ENCODE measurements around the gene MIA2. TPM values are rescaled to one million over a fixed set of nuclear protein-coding genes. Genes with fewer than 3 reads are reported as not detected.
"Not testable (repeated sequence)": the region's sequence is repeated elsewhere in the genome, so short reads cannot be mapped to it uniquely, and the experiment has no call there.

Gene MIA2
- total and polyA plus RNA-seq, 9 of the 15 experiments (the other 6 are each of a cell fraction or from before 2014, with no cell fraction given), result 6.0 to 21.8 (median 12.8) TPM

GRCh38 chr14:39279515-39279914 is 45.8 kb downstream of the MIA2 start (continued):
- TF ChIP-seq TSHZ1 (CRISPR knock-in tag; IDR thresholded peaks at IDR 0.05), result no peak

GRCh38 chr14:39280678-39281077 is 47.0 kb downstream of the MIA2 start:
- H3K27ac ChIP-seq (ENCODE audit: extremely low read depth, low read depth, low read length); CTCF ChIA-PET (ENCODE audit: low intra/inter-chr PET ratio); FAIRE-seq; H3K4me1 ChIP-seq (replicated peaks in 1 of 2; ENCODE audit: control insufficient read depth in 2 of 2, insufficient read depth in 2 of 2, low read length in 2 of 2); H3K4me3 ChIP-seq; in situ Hi-C loops (cut with MboI); ATAC-seq; H3K9me3 ChIP-seq (replicated peaks; ENCODE audit: control insufficient read depth, insufficient read depth, low read depth, low read length); H3K4me2 ChIP-seq (ENCODE audit: insufficient read depth, low read length); H3K36me3 ChIP-seq (ENCODE audit: control insufficient read depth, insufficient read depth, low read length); H3K9ac ChIP-seq (ENCODE audit: insufficient read depth in 1 of 2, low read depth in 2 of 2, low read length in 2 of 2); POLR2A ChIA-PET; BruUV-seq (replicated peaks); DNase-seq (ENCODE audit: extremely low read depth in 1 of 4, low spot score in 3 of 4); H3K27me3 ChIP-seq (ENCODE audit: control insufficient read depth in 2 of 2, insufficient read depth in 2 of 2, low read length in 2 of 2); H2AFZ ChIP-seq (ENCODE audit: low read depth, low read length); H4K20me1 ChIP-seq (replicated peaks; ENCODE audit: control insufficient read depth, insufficient read depth, low read length); H3K9me1 ChIP-seq (ENCODE audit: control insufficient read depth, insufficient read depth, low read length); intact Hi-C loops (cut with micrococcal nuclease): not testable (repeated sequence)
- peaks cover 14% of the 10 kb centered on the region; the same call in 2 of the 3 replicates for H3K79me2 ChIP-seq (ENCODE audit: control insufficient read depth, insufficient read depth, low read length)
- 83% methylated on average over 1 of the region's 3 CpGs for WGBS (ENCODE audit: insufficient coverage, low coverage, missing lambda C conversion rate)
